Measurements from ENCODE around the gene RAP1GAP2.

The RAP1GAP2 gene

DNA sequence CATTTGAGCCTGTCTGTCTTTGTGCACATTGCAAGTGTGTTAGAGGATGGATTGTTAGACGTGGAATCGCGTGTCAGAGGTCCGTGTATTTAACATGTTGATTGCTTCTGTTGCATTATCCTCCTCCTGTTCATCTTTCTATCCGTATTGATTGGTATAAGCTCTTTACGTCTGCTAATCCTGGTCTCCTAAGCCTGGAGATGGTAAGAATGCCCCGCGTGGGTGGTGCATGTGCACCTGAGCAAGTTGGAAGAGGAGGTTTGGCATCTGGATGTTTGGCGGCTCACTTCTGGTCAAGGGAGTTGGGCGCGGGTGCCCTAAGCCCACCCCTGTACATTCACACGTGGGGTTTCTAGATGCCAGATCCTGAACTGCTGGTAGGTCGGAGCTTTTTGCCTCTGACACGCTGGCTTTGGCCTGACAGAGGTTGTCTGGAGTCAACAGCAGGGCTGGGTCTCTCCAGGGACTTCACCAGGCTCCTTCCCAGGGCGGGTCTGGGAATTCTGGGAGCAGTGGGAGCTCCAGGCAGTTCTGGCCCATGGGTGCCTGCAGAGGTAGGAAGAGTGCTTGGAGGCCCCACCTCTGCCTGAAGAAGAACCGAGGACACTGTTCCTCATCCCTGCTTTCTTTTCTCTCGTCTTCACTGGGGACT, 159.8 kb downstream of the RAP1GAP2 start:
- no peaks in the 10 kb centered on the region for H3K36me3 ChIP-seq
- peaks cover 26% of the 10 kb centered on the region for H3K4me1 ChIP-seq
- no peaks in the 10 kb centered on the region for H3K27me3 ChIP-seq
- H3K9me3 ChIP-seq, result no peaks in the 10 kb centered on the region
- TF ChIP-seq CTCF (IDR thresholded peaks at IDR 0.05; ENCODE audit: low read depth, low read length), result no peak
- DNase-seq, result peak; percentile 47
- no peak overlapping the region for H3K4me3 ChIP-seq (ENCODE audit: low read depth, low read length)

DNA sequence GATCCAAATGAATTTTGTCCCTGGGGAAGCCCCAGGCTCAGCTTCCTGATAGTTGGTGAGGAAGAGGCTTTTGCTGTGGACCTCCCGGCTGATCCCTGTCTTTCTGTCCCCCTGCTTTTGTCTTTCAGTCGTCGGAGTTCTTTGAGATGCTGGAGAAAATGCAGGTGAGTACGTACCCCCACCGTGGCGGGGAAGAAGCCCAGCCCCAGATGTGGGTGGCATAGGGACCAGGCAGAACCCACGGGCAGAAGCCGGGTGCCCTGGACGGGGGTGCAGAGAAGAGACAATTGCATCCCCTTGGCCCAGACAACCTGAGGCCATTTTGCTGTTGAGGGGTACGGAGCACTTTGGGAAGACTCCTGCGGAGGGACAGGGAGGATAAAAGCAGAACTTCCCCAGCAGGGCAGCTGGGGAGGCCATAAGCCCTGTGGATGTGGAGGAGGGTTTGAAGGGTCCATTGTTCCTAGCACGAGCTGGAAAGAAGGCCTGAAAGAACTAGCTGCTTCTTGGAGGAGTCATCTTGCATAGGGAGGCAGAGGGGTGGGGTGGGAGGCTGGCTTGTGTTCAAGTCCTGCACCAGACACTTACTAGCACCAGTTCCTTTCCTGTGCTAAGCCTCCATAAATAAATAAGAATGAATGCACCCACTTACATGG, 161.5 kb downstream of the RAP1GAP2 start:
- Histone ChIP-seq H3K4me3 (ENCODE audit: low read depth, low read length) (no peak overlapping the region), H3K9me3 (no peaks in the 10 kb centered on the region), H3K36me3 (no peaks in the 10 kb centered on the region), H3K27me3 (no peaks in the 10 kb centered on the region), H3K4me1 (peaks cover 26% of the 10 kb centered on the region)
- no peak for TF ChIP-seq CTCF (IDR thresholded peaks at IDR 0.05; ENCODE audit: low read depth, low read length)
- no peak for DNase-seq

DNA sequence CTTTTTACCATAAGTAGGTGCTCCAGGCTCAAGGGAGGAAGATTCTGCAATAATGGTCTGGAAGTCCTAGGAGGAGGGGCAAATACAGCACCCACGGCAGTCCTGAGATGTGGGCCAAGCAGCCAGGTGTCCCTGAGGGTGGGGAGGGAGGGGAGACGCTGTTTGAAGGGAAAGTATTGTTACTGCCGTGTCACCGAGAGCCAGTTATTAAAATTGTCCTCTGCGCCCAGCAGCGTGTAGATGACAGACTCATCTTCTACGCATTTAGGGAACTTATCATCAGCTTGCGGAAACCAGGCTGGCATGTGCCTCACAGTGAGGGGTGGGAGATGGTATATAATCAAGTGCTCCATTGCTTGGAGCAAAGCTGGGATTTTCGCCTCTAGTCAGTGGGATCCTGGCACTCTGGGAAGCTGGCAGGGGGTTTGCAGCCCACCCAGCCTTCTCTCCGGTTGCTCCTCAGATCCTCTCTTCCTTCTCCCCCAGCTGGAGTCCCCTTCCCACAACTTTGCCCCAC, 162.5 kb downstream of the RAP1GAP2 start:
- no peak for DNase-seq
- H3K9me3 ChIP-seq, result no peaks in the 10 kb centered on the region
- TF ChIP-seq CTCF (IDR thresholded peaks at IDR 0.05; ENCODE audit: low read depth, low read length), result no peak
- H3K4me3 ChIP-seq (ENCODE audit: low read depth, low read length), result no peak overlapping the region
- peaks cover 26% of the 10 kb centered on the region for H3K4me1 ChIP-seq
- H3K27me3 ChIP-seq, result no peaks in the 10 kb centered on the region
- no peaks in the 10 kb centered on the region for H3K36me3 ChIP-seq

DNA sequence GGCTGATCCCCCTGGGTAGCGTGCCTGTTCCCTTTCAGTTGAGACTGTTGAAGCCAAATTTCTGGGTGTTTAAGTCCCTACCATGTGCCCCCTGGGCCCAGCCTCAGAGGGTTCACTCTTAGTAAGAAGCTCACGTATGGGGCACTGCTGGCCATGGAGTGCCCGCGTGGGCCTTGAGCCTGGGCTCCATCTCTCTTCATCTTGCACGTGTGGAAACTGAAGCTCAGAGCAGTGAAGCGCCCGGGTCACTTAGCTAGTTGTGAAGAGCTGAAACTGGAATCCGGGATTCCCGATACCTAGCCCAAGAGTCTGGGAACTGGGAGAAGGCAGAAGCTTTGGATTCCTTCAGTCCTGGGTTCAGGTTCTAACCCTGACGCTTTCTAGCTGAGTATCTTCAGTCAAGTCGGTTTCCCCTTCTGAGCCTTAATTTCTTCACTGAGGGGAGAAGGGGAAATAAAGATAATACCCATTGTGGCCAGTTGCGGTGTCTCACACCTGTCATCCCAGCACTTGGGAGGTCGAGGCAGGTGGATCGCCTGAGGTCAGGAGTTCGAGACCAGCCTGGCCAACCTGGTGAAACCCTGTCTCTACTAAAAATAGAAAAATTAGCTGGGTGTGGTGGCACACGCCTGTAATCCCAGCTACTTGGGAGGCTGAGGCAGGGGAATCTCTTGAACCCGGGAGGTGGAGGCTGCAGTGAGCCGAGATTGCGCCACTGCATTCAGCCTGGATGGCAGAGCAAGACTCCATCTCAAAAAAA, 163.3 kb downstream of the RAP1GAP2 start:
- H3K4me1 ChIP-seq, result peaks cover 26% of the 10 kb centered on the region
- H3K36me3 ChIP-seq, result no peaks in the 10 kb centered on the region
- no peak overlapping the region for H3K4me3 ChIP-seq (ENCODE audit: low read depth, low read length)
- H3K27me3 ChIP-seq, result no peaks in the 10 kb centered on the region
- no peak for DNase-seq
- no peak for TF ChIP-seq CTCF (IDR thresholded peaks at IDR 0.05; ENCODE audit: low read depth, low read length)
- H3K9me3 ChIP-seq, result no peaks in the 10 kb centered on the region

GRCh38 chr17:2961446-2961845, 165.2 kb downstream of the RAP1GAP2 start:
- Histone ChIP-seq H3K27me3 (no peaks in the 10 kb centered on the region), H3K36me3 (peaks cover 3% of the 10 kb centered on the region; the same call in 1 of the 2 replicates), H3K4me3 (ENCODE audit: low read depth, low read length) (no peak overlapping the region), H3K4me1 (peaks cover 19% of the 10 kb centered on the region), H3K9me3 (no peaks in the 10 kb centered on the region)
- no peak for DNase-seq
- no peak for TF ChIP-seq CTCF (IDR thresholded peaks at IDR 0.05; ENCODE audit: low read depth, low read length)
